Adrenal gland (tissue), 12 donors: ENCODE results near the gene ROS1. TPM values are rescaled to one million over a fixed set of nuclear protein-coding genes. Genes with fewer than 3 reads are reported as not detected.

Experiments
- DNase-seq, 7 donors: peaks; one replicate each; pipeline ENCODE4 v3.0.0-alpha.2; 2019 to 2020
- H3K27ac ChIP-seq, 5 donors: fragments of 200-600 bp; sonication (generic) in 4 of 5; 1 replicate in 3 of 5; 2 replicates in 2 of 5; pipeline versions ENCODE4 v1.5.1 to v1.8.0; 2016 to 2020; ENCODE audit warnings: mild to moderate bottlenecking in 1 of 5
- H3K27me3 ChIP-seq: fragments of 200-600 bp; 2 replicates; pipeline ENCODE4 v1.8.0; 2021
- H3K36me3 ChIP-seq, 2 donors: fragments of 200-600 bp; replicated peaks in 1 of 2; 1 replicate in 1 of 2; 2 replicates in 1 of 2; pipeline versions ENCODE4 v1.5.1 to v1.8.0; 2018 to 2022
- H3K4me1 ChIP-seq, 2 donors: fragments of 200-600 bp; replicated peaks in 1 of 2; 1 replicate in 1 of 2; 2 replicates in 1 of 2; pipeline versions ENCODE4 v1.5.1 to v1.8.0; 2018 to 2021
- H3K4me3 ChIP-seq, 4 donors: fragments of 200-600 bp; sonication (generic) in 3 of 4; one replicate each; pipeline ENCODE4 v1.5.1; 2016 to 2018
- H3K9me3 ChIP-seq, 3 donors: fragments of 200-600 bp; sonication (generic) in 1 of 3; replicated peaks in 1 of 3; 1 replicate in 2 of 3; 2 replicates in 1 of 3; pipeline versions ENCODE4 v1.5.1 to v1.8.0; 2016 to 2021
- CTCF ChIP-seq, 6 experiments: fragments of 450-650 bp in 4 of 6; fragments of 200-600 bp in 2 of 6; sonication (generic) in 1 of 6; IDR thresholded peaks; 1 replicate in 5 of 6; 2 replicates in 1 of 6; pipeline versions ENCODE4 v1.5.1 to v1.8.0; 2016 to 2021; ENCODE audit warnings: antibody characterized with exemption in 6 of 6, mild to moderate bottlenecking in 2 of 6, moderate library complexity in 1 of 6
- POLR2A ChIP-seq, 2 donors: fragments of 450-650 bp; IDR thresholded peaks; one replicate each; pipeline ENCODE4 v1.6.1; 2017; ENCODE audit warnings: antibody characterized with exemption in 2 of 2, mild to moderate bottlenecking in 2 of 2, moderate library complexity in 1 of 2
- WGBS, 4 donors: extraction: QIAGEN DNeasy Blood & Tissue Kit in 2 of 4; methylation state at CpG; one replicate each; pipeline versions ENCODE4 v1.1.5 to v1.1.7; 2013 to 2017; 5-methylcytosine and 5-hydroxymethylcytosine counted together
- intact Hi-C, 2 donors: fragments of 100-400 bp; cut with DNase I; formaldehyde crosslinking; loops; one replicate each; pipeline versions ENCODE4 v1.14.1 to v1.15.0; 2022 to 2023
- polyA plus RNA-seq, 3 donors: library from polyadenylated mRNA; stranded (reverse); fragments of 200-250 nt in 2 of 3; fragments of 350-450 nt in 1 of 3; fragmentation: Illumina TruSeq in 1 of 3; extraction: RNeasy Lipid Tissue Mini Kit (QIAGEN cat#74804) in 1 of 3; gene quantifications; one replicate each; pipeline ENCODE4 v1.2.3, GENCODE V29; 2013 to 2014
- total RNA-seq, 9 donors: library from RNA; depleted of rRNA in 4 of 9; stranded (reverse); fragments of >200 nt in 4 of 9; fragments of 120-200 nt in 1 of 9; fragmentation: NEBNext Ultra II Directional in 1 of 9; extraction: Animal tissue kit (Norgen Biotek cat#: 25700) in 1 of 9; gene quantifications; one replicate each; pipeline versions ENCODE4 v1.1.0 to v1.2.4, GENCODE V29; 2013 to 2023
- donor health status: healthy with polysubstance abuse.
- donor health status: Bipolar disorder and iron deficiency.
- donor health status: DM: yes; HTN: yes; CAD: no.
- donor health status: DM: no; HTN: no; CAD: no.
- donor health status: DM: no; HTN: no; CAD: no.
- donor health status: DM: yes; HTN: yes; CAD: no.

Gene ROS1
- total and polyA plus RNA-seq, 12 donors, result under 0.01 to 0.11 (median 0.08) TPM; not detected in 9

- DNase-seq, result no peak
- Histone ChIP-seq H3K4me3 (no peak overlapping the region), H3K36me3 (no peaks in the 10 kb centered on the region), H3K9me3 (no peaks in the 10 kb centered on the region), H3K27me3 (peaks cover 3% of the 10 kb centered on the region), H3K4me1 (no peaks in the 10 kb centered on the region), H3K27ac (no peak overlapping the region)
- WGBS, 4 donors, result 71 to 83% (median 73%) methylated on average over 4 of the region's 4 CpGs
- intact Hi-C loops, result no loop called here
- TF ChIP-seq POLR2A (IDR thresholded peaks at IDR 0.05), result no peak
- TF ChIP-seq CTCF (IDR thresholded peaks at IDR 0.05), result no peak
These were observed 38.3 kb upstream of the ROS1 start for GRCh38 chr6:117463762-117464665.

DNA sequence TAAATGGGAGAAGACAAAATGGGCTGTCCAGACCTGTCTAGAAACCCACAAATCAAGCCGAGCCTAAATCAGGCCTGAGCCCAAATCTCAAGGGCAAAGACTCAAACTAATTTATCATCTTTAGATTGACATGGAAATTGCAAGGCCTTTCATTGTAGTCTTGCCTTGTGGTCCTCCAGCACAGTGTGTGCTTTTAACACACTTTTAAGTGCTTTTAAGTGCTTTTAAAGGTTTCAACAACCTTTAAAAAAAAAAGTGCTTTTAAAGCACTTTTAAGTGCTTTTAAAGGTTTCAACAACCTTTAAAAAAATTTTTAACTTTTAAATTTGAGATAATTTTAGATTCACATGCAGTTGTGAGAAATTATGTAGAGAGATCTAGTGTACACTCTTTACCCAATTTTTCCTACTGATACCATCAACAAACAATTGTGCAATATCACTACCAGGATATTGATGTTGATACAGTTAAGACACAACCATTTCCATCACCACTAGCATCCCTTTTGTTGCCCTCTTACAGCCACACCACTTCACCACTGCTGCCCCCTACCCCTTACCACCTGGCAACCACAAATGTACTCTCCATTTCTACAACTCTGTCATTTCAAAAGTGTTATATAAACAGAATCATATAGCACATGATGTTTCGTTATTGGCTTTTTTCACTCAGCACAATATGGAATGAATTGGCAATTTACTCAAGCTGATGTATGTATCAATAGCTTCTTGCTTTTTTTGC, 33.6 kb upstream of the ROS1 start:
- no peak overlapping the region for H3K27ac ChIP-seq
- no peak for TF ChIP-seq POLR2A (IDR thresholded peaks at IDR 0.05)
- TF ChIP-seq CTCF (IDR thresholded peaks at IDR 0.05), result no peak

GRCh38 chr6:117456998-117457397, 31.3 kb upstream of the ROS1 start:
- Histone ChIP-seq H3K9me3 (no peaks in the 10 kb centered on the region), H3K36me3 (no peaks in the 10 kb centered on the region), H3K27me3 (no peaks in the 10 kb centered on the region), H3K27ac (no peak overlapping the region), H3K4me3 (no peak overlapping the region), H3K4me1 (no peaks in the 10 kb centered on the region)
- DNase-seq, result no peak
- 89 to 92% (median 91%) methylated on average over 5 of the region's 5 CpGs for WGBS, 4 donors
- intact Hi-C loops, result no loop called here
- TF ChIP-seq POLR2A (IDR thresholded peaks at IDR 0.05) (no peak), CTCF (IDR thresholded peaks at IDR 0.05) (no peak)

More for the DNA sequence above, 33.6 kb upstream of the ROS1 start:
- Histone ChIP-seq H3K4me3 (no peak overlapping the region), H3K9me3 (no peaks in the 10 kb centered on the region), H3K4me1 (no peaks in the 10 kb centered on the region), H3K27me3 (no peaks in the 10 kb centered on the region), H3K36me3 (no peaks in the 10 kb centered on the region)
- intact Hi-C loops, result no loop called here
- no peak for DNase-seq
- WGBS, 4 donors, result 64 to 74% (median 65%) methylated on average over 2 of the region's 2 CpGs

DNA sequence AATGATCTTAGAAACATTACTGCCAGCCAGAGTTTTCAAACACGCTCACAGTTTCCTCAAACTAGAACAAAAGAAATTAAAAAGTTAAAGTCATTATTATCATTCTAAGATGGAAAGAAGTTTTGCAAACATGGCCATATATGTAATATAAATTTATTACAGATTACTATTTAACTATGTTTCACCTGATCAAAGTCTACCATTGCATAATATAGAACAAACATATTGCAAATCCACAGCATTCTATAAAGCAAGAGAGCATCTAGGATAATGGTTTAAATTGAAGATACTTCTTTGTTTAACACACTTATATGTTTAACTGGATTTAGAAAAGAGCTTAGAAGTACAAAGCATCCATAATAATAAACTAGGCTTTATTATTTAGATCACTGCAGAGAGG, 30.5 kb upstream of the ROS1 start:
- Histone ChIP-seq H3K4me3 (no peak overlapping the region), H3K27ac (no peak overlapping the region), H3K36me3 (no peaks in the 10 kb centered on the region), H3K27me3 (no peaks in the 10 kb centered on the region), H3K9me3 (no peaks in the 10 kb centered on the region), H3K4me1 (no peaks in the 10 kb centered on the region)
- WGBS, 4 donors, result 35 to 94% (median 72%) methylated on average over 1 of the region's 1 CpG
- DNase-seq, result no peak
- no peak for TF ChIP-seq CTCF (IDR thresholded peaks at IDR 0.05)
- intact Hi-C loops, result no loop called here
